Fibroblast of lung (primary cell): ENCODE measurements around the gene DMBT1.

Source experiments
- EZH2 ChIP-seq: IDR thresholded peaks from 2 replicates; pipeline ENCODE4 v1.5.1; 2012; ENCODE audit warnings: low read length, control low read depth, mild to moderate bottlenecking; ENCODE audit errors: missing control alignments
- TF ChIP-seq, protein P1 (sequence below), 2 donors: IDR thresholded peaks in 1 of 2; conservative IDR thresholded peaks in 1 of 2; 1 replicate in 1 of 2; 2 replicates in 1 of 2; pipeline ENCODE4 v1.5.1; 2011 to 2012; ENCODE audit warnings: low read length in 2 of 2, control low read depth in 1 of 2, inconsistent platforms in 1 of 2, low read depth in 1 of 2, mild to moderate bottlenecking in 1 of 2

DNA sequence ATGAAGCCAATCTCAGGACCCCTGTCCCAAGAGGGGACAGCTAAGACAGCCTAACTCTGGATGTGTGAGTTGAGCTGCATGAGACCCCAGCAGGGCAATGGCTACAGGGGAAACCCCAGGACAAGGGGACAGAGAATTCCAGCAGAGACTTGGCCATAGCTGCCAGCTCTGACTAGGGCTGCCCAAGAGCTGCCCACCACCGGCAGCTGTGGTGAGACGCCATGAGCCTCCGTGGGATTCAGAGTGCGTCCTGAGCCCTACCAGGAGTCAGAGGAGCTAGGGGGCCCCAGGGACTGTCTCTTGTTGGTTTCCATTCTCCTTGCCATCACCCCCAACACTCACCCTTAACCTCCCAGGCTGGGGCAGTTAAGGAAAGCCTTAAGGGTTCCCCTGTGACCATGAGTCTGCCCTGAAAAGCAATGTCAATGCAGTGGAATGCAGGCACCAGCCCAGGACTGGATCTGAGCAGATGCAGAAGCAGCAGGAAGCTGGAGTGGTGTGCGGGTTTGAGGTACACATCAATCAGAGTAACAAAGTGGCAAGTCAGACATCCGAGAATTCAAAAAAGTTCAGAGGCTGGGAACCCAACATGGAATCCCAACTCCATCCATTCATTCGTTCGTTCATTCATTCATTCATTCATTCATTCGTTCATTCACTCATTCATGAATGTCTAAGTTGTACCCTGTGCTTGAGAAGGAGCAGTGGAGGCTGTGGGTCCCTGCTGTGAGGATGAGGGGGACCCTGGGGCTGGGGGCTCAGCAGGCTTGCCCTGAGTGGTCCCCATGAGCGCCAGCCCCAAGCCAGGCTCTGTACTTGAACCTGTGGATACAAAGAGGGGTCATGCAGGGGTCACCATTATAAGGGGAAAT is 86.2 kb downstream of the DMBT1 start:
- TF ChIP-seq, protein P1, sequence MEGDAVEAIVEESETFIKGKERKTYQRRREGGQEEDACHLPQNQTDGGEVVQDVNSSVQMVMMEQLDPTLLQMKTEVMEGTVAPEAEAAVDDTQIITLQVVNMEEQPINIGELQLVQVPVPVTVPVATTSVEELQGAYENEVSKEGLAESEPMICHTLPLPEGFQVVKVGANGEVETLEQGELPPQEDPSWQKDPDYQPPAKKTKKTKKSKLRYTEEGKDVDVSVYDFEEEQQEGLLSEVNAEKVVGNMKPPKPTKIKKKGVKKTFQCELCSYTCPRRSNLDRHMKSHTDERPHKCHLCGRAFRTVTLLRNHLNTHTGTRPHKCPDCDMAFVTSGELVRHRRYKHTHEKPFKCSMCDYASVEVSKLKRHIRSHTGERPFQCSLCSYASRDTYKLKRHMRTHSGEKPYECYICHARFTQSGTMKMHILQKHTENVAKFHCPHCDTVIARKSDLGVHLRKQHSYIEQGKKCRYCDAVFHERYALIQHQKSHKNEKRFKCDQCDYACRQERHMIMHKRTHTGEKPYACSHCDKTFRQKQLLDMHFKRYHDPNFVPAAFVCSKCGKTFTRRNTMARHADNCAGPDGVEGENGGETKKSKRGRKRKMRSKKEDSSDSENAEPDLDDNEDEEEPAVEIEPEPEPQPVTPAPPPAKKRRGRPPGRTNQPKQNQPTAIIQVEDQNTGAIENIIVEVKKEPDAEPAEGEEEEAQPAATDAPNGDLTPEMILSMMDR (conservative IDR thresholded peaks at IDR 0.05 in 1 of 2, IDR thresholded peaks at IDR 0.05 in 1 of 2; ENCODE audit: low read depth in 1 of 2, low read length in 2 of 2): no peak
- TF ChIP-seq EZH2: no peak
